DOHH2 (cell line): ENCODE data around the gene DHH.

ENCODE experiments used
- EZH2phosphoT487 ChIP-seq: fragments of 200-600 bp; sonication (generic); IDR thresholded peaks from 2 replicates; pipeline ENCODE4 v1.6.1; 2017; ENCODE audit warnings: borderline replicate concordance, mild to moderate bottlenecking, antibody characterized with exemption, low read length, moderate library complexity, mixed read lengths
- TF ChIP-seq, protein P1 (sequence below): fragments of 200-600 bp; sonication (generic); IDR thresholded peaks from one replicate; pipeline ENCODE4 v1.5.1; 2014; ENCODE audit warnings: antibody characterized with exemption, mild to moderate bottlenecking, low read depth, low read length; ENCODE audit not compliant: poor library complexity, severe bottlenecking

- TF ChIP-seq EZH2phosphoT487 = no peak
- TF ChIP-seq, protein P1, sequence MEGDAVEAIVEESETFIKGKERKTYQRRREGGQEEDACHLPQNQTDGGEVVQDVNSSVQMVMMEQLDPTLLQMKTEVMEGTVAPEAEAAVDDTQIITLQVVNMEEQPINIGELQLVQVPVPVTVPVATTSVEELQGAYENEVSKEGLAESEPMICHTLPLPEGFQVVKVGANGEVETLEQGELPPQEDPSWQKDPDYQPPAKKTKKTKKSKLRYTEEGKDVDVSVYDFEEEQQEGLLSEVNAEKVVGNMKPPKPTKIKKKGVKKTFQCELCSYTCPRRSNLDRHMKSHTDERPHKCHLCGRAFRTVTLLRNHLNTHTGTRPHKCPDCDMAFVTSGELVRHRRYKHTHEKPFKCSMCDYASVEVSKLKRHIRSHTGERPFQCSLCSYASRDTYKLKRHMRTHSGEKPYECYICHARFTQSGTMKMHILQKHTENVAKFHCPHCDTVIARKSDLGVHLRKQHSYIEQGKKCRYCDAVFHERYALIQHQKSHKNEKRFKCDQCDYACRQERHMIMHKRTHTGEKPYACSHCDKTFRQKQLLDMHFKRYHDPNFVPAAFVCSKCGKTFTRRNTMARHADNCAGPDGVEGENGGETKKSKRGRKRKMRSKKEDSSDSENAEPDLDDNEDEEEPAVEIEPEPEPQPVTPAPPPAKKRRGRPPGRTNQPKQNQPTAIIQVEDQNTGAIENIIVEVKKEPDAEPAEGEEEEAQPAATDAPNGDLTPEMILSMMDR = no peak
Measured at GRCh38 chr12:49057888-49058287, 36.7 kb downstream of the DHH start.
